Left renal cortex interstitium (tissue), 4 donors: ENCODE results near the gene DVL3. TPM values are rescaled to one million over a fixed set of nuclear protein-coding genes. Genes with fewer than 3 reads are reported as not detected.

Source experiments
- DNase-seq, 4 donors: peaks; one replicate each; pipeline ENCODE4 v3.0.0-alpha.2; 2013; ENCODE audit warnings: low read depth in 4 of 4, low spot score in 2 of 4, missing footprints in 1 of 4
- polyA plus RNA-seq, 4 donors: library from polyadenylated mRNA; unstranded; fragments of 120-200 nt; gene quantifications; one replicate each; pipeline ENCODE4 v1.2.1, GENCODE V29; 2013; ENCODE audit not compliant: insufficient read length in 4 of 4

Gene DVL3
- polyA plus RNA-seq, 4 donors, result 61.3 to 108 (median 82.1) TPM

DNA sequence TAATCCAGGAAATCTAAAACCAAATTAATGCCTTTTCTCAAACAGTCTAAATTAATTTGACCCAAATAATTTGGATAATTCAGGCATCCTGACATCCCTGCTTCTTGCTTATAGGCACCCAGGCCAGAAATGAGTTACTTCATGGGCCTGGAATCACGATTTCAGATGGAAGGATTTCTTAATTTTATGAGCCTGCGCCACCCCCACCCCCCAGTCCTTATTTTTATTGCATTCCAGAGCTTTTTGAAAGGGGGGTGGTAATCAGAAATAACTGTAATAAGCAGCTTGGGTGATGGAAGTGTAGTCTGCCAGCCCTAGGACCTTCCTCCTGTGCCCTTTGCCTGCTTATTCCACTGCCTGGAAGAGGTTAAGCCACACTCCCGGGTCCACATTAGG, 20.8 kb downstream of the DVL3 start:
- no peak for DNase-seq

DNA sequence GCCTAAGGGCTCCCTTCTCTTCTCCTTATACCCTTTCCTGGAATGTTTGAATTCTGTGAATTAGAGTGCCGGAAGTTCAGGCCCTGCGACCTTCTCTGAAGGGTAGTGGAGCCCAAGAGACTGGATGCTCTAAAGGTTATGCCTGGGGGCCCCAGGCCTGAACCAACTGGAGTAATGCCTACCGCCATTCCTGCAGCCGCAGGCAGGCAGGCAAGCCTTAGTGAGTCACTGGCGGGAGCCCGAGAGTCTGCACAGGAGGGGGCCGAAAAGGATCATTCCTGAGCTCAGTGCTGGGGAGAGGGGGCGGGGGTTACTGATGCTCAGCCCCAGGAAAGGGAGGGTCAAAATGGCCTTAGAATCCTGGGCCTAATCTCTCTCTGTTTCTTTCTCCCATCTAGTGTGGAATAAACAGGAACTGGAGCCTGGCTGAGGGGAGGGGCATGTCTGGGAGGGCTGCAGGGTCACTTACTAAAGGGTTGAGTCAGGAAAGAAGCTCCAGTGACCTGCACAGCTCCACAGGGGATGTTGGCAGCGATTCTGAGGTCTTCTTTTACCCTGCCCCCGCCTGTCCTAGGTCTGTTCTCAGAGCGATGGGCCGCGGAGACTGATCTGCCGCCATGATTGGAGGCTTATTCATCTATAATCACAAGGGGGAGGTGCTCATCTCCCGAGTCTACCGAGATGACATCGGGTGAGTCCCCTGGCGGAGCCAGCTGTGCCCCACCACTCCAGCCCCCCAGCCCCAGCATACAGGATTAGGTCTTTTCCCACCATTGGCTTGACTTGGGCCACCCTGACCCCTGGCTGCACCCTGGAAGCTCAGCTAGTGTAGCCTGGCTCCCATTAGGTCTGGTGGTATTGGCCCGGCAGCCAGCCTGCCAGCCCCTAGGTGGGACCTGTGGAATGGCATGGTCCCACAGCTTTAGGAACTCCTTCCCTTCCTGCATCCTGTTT, 21.5 kb downstream of the DVL3 start:
- no peak for DNase-seq

GRCh38 chr3:184177331-184177731, 22.2 kb downstream of the DVL3 start:
- DNase-seq, result no peak

DNA sequence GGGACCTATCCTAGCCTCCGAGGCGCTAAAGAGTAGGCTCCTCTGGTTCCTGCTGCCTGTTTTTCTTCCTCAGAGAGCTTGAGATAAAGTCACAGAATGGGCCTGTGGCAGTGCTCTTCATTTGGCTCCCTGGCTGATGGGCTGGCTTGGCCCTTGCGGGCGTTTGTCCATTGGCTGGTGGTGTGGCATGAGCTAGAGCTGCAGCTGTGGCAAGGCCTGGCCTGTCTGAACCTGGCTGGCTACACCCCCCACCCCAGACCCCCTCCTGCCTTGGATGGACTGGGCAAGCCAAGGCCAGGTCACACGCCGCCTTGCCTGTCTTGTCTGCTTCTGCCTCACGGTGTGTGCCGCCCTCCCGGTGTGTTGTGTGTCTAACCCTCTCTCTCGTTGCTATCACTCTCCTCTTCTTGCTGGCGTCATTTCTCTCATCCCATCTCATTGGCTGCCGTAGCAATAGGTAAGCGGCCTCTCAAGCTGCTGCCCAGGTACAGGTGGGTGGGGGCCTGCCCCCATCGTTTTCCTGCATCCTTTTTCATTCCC, 22.7 kb downstream of the DVL3 start:
- DNase-seq, result no peak

DNA sequence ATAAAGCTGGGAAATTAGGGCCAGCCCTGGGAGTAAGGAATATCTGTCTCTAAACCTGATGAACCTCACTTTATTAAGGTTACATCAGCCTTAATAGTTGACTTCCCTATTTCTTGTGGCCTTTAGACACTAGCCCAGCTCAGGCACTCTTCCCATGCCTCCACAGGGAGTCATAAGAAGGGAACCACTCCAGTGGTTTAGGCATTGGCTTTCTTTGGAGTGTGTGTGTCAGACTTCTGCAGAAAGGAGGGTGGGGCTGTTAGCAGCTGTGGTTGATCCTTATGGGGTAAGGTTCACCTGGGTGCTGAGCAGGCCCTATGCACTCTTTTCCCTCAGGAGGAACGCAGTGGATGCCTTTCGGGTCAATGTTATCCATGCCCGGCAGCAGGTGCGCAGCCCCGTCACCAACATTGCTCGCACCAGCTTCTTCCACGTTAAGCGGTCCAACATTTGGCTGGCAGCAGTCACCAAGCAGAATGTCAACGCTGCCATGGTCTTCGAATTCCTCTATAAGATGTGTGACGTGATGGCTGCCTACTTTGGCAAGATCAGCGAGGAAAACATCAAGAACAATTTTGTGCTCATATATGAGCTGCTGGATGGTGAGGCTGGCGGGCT, 23.5 kb downstream of the DVL3 start:
- no peak for DNase-seq

DNA sequence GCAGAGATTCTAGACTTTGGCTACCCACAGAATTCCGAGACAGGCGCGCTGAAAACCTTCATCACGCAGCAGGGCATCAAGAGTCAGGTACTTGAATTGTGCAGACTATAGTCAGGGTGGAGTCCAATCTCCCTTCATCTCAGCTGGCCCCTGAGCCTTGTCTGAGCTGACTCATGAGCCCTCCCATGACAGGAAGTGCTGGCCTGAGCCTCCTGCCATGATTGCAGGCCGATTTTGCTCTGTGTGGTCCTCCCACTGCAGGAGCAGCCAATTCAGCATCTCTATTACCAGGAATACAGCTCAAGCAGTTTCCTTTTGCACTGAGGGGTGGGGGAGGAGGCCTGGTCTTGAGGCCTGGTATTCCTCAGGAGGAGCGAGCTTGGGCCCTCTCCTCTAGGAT, 25.0 kb downstream of the DVL3 start:
- DNase-seq, result no peak

GRCh38 chr3:184181596-184181995, 26.4 kb downstream of the DVL3 start:
- no peak for DNase-seq

DNA sequence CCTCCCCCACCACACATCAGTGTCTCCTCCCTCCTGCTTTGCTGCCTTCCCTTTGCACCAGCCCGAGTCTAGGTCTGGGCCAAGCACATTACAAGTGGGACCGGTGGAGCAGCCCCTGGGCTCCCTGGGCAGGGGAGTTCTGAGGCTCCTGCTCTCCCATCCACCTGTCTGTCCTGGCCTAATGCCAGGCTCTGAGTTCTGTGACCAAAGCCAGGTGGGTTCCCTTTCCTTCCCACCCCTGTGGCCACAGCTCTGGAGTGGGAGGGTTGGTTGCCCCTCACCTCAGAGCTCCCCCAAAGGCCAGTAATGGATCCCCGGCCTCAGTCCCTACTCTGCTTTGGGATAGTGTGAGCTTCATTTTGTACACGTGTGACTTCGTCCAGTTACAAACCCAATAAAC, 28.5 kb downstream of the DVL3 start:
- no peak for DNase-seq

- no peak for DNase-seq
Measured at GRCh38 chr3:184184546-184185230, 29.5 kb downstream of the DVL3 start.

DNA sequence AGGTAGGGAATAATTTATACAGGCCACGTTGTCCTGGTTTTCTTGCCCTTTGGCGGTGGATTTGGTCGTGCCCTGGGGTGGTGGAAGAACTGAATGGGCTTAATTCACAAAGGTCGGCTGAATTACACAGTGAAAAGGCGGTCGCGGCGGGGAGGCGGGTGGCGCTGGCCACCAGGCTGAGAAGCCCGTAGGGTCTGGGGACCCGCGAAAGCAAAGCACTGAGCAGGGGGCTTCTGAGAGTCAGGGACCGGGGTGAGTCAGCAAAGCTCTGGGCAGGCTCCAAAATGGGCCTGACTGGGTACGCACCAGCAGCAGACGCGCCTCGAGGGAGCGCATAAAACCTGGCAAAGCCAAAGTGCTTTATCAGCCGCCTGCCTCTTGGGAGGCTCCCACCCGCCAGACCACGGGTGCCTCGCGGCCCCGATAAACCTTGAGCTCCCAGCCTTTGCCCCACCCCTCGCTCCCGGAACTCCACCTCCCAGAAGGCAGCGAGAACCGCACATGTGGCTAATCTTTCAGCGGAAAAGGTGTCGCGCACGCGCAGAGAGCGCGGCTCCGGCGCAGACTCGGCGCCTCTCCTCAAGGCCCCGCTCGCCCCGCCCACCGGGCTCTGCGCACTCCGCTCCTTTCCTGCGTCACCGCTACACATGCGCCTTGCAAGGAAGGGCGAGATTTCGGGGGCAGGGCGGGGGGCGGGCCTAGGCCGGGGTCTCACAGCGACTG, 30.4 kb downstream of the DVL3 start:
- peak; percentile 93 to 99 (median 99) for DNase-seq

GRCh38 chr3:184186184-184186901, 31.2 kb downstream of the DVL3 start, which contains the start of gene ABCF3:
TSS of gene ABCF3 (plus strand) at chr3:184186199. CDS start at chr3:184186208, 9 bp downstream.
- DNase-seq, result no peak

GRCh38 chr3:184186902-184187207, 31.7 kb downstream of the DVL3 start:
- DNase-seq, result no peak

DNA sequence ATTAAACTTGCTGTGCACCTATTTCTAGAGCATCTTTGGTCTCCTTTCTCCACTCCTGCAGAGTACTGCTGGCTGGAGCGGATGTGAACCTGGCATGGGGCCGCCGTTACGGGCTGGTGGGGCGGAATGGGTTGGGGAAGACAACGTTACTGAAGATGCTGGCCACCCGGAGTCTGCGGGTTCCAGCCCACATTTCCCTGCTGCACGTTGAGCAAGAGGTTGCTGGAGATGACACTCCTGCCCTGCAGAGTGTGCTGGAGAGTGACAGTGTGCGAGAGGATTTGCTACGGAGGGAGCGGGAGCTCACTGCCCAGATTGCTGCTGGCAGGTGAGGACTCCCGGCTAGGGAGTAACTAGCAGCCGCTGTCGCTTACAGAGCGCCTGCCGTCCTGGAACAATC, 32.9 kb downstream of the DVL3 start:
- no peak for DNase-seq

DNA sequence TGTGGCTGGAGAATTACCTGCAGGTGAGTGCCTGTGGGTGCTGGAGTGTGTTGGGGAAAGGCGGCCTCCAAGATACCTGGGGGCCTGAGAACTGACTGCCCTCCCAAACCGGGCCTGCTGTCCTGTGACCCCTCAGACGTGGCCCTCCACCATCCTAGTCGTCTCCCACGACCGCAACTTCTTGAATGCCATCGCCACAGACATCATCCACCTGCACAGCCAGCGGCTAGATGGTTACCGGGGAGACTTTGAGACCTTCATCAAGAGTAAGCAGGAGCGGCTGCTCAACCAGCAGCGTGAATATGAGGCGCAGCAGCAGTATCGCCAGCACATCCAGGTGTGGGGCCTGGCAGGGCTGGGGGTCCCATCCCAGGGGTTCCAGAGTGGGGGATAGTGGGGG, 34.2 kb downstream of the DVL3 start:
- no peak for DNase-seq

GRCh38 chr3:184192889-184193288, 37.7 kb downstream of the DVL3 start:
- no peak for DNase-seq

DNA sequence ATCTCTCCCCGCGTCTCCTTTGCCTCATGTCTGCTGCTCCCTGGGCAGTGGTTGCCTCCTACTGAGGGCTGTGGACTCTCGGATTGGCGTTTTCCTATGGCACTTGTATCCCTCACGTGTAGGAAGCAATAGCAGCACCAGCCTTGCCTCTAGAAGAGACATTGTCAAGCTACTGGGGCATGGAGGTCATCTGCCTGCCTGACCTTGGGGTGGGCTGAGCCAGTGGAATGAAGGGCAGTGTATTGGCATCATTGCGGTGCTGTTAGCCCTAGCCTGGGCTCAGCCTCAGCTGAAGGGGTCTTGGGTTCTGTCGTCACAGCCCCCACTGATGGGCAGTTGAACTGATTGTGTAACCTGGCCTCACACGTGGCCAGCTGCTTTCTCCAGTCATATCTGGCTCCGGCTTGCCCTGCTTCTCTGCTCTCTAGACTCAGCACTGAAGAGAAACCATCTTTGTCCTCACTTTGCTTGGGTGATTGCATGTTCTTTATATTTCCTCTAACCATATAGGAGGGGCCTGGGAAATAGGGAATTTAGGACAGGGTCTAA, 38.9 kb downstream of the DVL3 start:
- no peak for DNase-seq

DNA sequence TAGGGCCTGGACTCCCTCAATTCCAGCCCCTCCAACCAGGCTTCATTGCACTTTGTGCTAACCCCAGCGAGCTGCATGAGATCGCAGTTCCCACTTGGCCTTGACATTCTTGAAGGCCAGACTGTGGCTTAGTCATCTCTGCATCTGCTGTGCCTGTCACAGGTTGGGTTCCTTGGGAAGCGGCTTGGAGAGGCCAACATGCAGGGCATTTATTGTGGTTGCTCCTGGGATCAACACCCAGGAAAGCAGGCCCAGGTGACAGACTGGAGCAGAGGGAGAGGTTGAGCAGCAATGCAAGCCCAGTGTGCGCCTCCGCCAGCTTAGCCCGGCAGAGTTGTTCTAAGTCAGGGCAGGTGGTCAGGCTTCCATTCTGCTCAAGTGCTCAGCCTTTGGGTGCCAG, 41.4 kb downstream of the DVL3 start:
- DNase-seq, result no peak

DNA sequence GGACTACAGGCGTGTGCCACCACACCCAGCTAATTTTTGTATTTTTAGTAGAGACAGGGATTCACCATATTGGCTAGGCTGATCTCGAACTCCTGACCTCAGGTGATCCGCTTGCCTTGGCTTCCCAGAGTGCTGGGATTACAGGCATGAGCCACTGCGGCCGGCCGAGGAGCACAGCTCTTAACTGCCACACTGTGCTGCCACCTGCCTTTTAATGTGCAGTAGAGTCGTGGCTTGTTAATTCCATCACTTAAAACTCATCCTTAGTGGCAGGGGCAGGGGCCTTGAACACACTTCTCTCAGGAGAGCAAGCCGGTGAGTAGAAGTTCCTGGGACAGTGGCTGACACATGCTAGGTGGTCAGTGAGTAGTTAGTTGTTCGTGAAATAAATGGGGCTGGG, 43.3 kb downstream of the DVL3 start:
- no peak for DNase-seq

- DNase-seq, result no peak
Measured at GRCh38 chr3:184200825-184201224, 45.6 kb downstream of the DVL3 start.

DNA sequence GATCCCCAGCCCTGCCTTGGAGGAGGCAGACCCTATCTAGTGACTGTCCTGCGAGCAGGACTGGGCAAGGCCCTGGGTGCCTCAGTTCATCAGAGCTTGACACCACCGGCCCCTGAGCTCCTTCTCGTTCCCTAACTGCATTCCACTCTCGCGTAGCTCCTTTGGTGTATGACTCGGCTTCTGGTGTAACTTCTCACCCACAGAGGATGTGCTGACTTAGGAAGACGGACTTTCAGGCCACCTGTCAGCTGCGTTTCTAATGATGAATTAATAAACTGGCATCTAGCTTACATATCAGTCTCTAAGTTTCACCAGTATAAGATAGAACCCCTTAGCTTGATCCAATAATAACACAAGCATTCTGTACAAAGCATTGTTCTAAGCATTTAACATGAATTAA, 48.3 kb downstream of the DVL3 start:
- no peak for DNase-seq
